Measurements from ENCODE around the gene IRAK2. TPM values are rescaled to one million over a fixed set of nuclear protein-coding genes. Genes with fewer than 3 reads are reported as not detected.

Gene IRAK2
- total RNA-seq: 2.0 TPM
- long read RNA-seq, transcript IRAK2-201 (13 exons, 3,483 nt): major isoform, 7 of 8 reads
- long read RNA-seq, partial matches to known transcripts: 1 of 8 reads
- long read RNA-seq, other reads (novel, unspliced or antisense): 0 of 8 reads

- peak; percentile 79 for DNase-seq
- H3K4me3 ChIP-seq: peak within 1 kb of the TSS; percentile 95
- H3K9me3 ChIP-seq (replicated peaks): peaks cover 16% of the 10 kb centered on the region
- no peaks in the 10 kb centered on the region for H3K27me3 ChIP-seq (ENCODE audit: low read depth)
- peaks cover 13% of the 10 kb centered on the region for H3K4me1 ChIP-seq
- peak within 1 kb of the TSS; percentile 74 for H3K27ac ChIP-seq (replicated peaks)
- TF ChIP-seq, protein P1, sequence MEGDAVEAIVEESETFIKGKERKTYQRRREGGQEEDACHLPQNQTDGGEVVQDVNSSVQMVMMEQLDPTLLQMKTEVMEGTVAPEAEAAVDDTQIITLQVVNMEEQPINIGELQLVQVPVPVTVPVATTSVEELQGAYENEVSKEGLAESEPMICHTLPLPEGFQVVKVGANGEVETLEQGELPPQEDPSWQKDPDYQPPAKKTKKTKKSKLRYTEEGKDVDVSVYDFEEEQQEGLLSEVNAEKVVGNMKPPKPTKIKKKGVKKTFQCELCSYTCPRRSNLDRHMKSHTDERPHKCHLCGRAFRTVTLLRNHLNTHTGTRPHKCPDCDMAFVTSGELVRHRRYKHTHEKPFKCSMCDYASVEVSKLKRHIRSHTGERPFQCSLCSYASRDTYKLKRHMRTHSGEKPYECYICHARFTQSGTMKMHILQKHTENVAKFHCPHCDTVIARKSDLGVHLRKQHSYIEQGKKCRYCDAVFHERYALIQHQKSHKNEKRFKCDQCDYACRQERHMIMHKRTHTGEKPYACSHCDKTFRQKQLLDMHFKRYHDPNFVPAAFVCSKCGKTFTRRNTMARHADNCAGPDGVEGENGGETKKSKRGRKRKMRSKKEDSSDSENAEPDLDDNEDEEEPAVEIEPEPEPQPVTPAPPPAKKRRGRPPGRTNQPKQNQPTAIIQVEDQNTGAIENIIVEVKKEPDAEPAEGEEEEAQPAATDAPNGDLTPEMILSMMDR (IDR thresholded peaks at IDR 0.05; ENCODE audit: borderline replicate concordance): peak; percentile 97
- no peaks in the 10 kb centered on the region for H3K36me3 ChIP-seq
- intact Hi-C loops (cut with micrococcal nuclease): no loop called here
Measured at GRCh38 chr3:10164546-10165393, at the start of gene IRAK2. Gene IRAK2 (plus strand): TSS chr3:10164919. CDS start chr3:10164955, 36 bp downstream.

- peaks cover 53% of the 10 kb centered on the region for H3K4me1 ChIP-seq
- TF ChIP-seq, protein P1 (IDR thresholded peaks at IDR 0.05; ENCODE audit: borderline replicate concordance): no peak
- H3K27me3 ChIP-seq (ENCODE audit: low read depth): no peaks in the 10 kb centered on the region
- DNase-seq: peak; percentile 95
- H3K36me3 ChIP-seq: peaks cover 12% of the 10 kb centered on the region
- H3K27ac ChIP-seq (replicated peaks): peak within 1 kb of the TSS; percentile 91
- H3K9me3 ChIP-seq (replicated peaks): no peaks in the 10 kb centered on the region
- intact Hi-C loops (cut with micrococcal nuclease): no loop called here
- H3K4me3 ChIP-seq: peak within 1 kb of the TSS; percentile 99
Measured at GRCh38 chr3:10115326-10116137, 49.2 kb upstream of the IRAK2 start, which contains the start of gene BRK1. Gene BRK1 (plus strand): TSS chr3:10115675. CDS start chr3:10115702, 27 bp downstream.

DNA sequence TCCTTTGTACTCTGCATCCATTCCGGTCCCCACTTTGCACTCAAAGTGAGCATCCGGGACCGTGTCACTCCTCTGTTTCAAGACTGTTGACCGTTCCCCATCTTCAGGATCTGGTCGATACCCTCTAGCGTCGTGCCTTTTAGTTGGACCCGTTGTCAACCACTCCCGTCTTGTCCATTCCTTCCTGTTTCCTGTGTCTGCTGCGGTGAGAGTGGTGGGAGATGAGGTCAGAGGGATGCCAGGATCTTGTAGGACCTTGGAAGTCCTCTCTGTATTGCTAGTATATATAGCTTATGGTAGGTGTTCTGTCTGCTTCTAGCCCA lies 48.6 kb upstream of the IRAK2 start:
- Histone ChIP-seq H3K27me3 (ENCODE audit: low read depth) (no peaks in the 10 kb centered on the region), H3K4me1 (peaks cover 53% of the 10 kb centered on the region), H3K4me3 (peak overlapping the region; percentile 99), H3K9me3 (replicated peaks) (no peaks in the 10 kb centered on the region), H3K27ac (replicated peaks) (peak overlapping the region; percentile 91), H3K36me3 (peaks cover 17% of the 10 kb centered on the region)
- intact Hi-C loops (cut with micrococcal nuclease): no loop called here
- TF ChIP-seq, protein P1 (IDR thresholded peaks at IDR 0.05; ENCODE audit: borderline replicate concordance): no peak
- no peak for DNase-seq

DNA sequence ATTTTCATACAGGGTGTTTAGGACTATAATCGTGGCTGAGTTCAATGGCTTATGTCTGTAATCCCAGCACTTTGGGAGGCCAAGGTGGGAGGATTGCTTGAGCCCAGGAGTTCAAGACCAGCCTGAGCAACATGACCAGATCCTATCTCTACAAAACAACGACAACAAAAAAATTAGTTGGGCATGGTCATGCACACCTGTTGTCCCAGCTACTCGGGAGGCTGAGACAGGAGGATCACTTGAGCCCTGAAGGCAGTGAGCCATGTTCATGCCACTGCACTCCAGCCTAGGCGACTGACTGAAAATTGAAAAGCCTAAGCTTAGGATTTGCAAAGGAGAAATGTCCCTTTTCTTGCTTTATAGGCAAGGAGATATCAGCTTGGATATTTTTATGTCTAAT lies 47.8 kb upstream of the IRAK2 start:
- Histone ChIP-seq H3K36me3 (peaks cover 23% of the 10 kb centered on the region), H3K9me3 (replicated peaks) (no peaks in the 10 kb centered on the region), H3K4me1 (peaks cover 53% of the 10 kb centered on the region), H3K27me3 (ENCODE audit: low read depth) (no peaks in the 10 kb centered on the region), H3K4me3 (peak overlapping the region; percentile 99), H3K27ac (replicated peaks) (no peak overlapping the region)
- intact Hi-C loops (cut with micrococcal nuclease): no loop called here
- DNase-seq: no peak
- TF ChIP-seq, protein P1 (IDR thresholded peaks at IDR 0.05; ENCODE audit: borderline replicate concordance): no peak

GRCh38 chr3:10119376-10119775 lies 45.3 kb upstream of the IRAK2 start:
- Histone ChIP-seq H3K4me1 (peaks cover 53% of the 10 kb centered on the region), H3K27me3 (ENCODE audit: low read depth) (no peaks in the 10 kb centered on the region), H3K27ac (replicated peaks) (peak overlapping the region; percentile 11), H3K9me3 (replicated peaks) (no peaks in the 10 kb centered on the region), H3K4me3 (no peak overlapping the region), H3K36me3 (peaks cover 28% of the 10 kb centered on the region)
- intact Hi-C loops (cut with micrococcal nuclease): no loop called here
- DNase-seq: no peak
- TF ChIP-seq, protein P1 (IDR thresholded peaks at IDR 0.05; ENCODE audit: borderline replicate concordance): no peak

Measured in left ventricle myocardium inferior (tissue), 1 donor.